SHP77 (cell line): ENCODE measurements around the gene FBP1.

Experiments used
- DNase-seq, 2 experiments: peaks; one replicate each; lab custom pipeline; 2025; lab: John Stamatoyannopoulos, UW

FBP1 gene

DNA sequence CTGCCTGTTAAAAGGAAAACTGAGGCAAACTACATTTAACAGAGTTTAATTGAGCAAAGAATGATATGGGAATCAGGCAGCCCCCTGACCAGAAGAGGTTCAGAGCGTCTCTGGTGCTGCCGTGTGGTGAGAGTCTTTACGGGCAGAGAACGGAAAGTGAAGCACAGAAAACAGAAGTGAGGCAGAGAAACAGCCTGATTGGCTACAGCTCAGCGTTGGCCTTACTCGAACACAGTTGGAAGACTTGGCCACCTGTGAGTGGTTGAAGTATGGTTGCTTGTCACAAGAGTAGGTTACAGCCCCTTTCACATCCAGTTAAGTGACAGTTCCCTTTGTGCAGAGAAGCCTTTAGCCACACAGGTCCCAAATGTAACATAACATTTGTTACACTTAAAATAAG is 16.9 kb upstream of the FBP1 start:
- peak in 1 of 2 experiments; percentile 25 for DNase-seq

DNA sequence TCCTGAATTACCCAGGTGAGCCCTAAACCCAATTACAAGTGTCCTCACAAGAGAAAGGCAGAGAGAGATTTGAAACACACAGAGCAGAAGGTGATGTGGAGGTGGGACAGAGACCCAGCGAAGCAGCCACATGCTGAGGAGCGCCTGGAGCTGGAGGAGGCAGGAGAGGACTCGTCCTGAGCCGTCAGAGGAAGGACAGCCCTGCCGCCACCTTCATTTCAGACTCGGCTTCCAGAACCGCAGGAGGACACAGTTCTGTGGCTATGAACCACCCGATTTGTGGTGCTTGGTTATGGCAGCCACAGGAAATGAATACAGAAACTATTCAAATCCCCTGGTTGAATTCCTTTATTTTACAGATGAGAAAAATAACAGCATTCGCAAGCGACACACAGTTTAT is 16.4 kb upstream of the FBP1 start:
- no peak for DNase-seq

DNA sequence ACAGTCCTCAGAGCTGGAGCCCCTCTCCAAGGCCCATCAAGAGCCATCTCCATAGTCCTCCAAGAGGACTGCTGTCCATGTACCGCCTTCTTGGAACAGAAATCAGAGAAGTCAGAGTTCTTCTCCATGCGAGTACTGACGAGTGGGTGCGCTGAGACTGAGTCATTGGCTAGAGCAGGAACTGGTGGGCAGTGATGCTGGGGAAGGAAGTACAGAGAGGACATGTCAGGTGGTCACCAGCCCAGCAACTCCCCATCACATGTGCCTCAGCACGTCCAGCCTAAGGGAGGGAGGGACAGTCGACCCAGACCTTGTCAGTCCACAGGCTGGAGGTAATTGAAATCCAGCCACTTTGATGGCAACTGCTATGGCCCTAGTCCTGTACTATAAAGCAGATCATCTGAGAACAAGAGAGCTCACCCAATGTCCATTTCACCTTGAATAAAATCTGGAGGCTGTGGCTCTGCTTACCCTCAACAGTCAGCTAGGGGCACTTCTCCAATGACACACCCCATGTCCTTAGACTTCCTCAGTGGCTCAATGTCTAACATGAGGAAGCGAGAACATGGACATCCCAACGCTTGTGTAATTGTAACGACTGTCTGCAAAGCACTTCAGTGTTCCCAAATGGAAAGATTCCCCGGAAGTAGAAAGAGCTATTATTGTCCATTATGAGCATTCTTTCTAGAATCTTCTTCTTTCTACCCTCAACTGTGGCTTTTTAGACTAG is 15.0 kb upstream of the FBP1 start:
- no peak for DNase-seq

DNA sequence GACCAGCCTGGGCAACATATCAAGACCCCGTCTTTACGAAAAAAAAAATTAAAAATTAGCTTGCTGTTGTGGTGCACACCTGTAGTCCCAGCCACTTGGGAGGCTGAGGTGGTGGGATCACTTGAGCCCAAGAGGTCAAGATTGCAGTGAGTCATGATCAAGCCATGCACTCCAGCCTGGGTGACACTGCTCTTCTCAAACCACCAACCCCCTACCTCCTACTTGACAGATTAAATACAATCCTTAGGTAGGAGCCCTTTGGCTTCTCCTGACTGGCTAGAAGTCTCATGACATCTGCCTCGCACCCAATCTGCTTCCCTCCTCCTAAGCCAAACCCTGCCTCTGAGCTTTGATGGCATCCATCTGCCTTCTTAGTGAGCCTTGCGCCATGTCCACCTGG is 11.6 kb upstream of the FBP1 start:
- no peak for DNase-seq

DNA sequence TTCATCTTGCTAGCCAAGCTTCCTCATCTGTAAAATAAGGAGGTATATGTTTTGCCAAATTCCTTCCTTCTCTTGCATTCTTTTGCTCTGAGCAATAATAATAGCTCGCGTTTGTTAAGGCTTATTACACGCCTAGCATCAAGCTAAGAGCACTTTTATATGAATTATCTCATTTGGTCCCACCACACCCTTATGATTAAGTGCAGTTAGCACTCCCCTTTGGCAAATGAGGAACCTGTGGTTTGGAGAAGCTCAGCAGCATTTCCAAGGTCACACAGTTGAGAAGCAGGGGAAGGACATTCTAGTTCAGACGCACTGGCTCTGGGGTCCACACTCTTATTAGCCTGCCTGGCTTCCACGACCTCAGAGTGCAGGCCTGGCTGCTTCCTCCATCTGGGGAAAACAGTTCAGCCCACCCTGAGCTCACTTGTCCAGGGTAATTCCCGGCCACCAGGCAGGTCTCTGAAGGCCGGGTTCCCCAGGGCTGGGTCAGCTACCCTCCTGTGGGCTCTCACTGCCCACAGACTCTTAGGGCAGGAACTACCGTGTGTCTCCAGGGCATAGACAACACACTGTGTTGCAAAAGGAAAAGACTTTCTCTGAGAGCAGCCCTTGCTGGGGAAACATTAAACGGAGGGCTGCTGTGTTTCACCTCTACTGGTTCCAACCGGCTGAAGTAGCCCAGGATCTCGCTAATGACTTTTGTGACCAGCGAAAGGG is 9.9 kb upstream of the FBP1 start:
- no peak for DNase-seq

DNA sequence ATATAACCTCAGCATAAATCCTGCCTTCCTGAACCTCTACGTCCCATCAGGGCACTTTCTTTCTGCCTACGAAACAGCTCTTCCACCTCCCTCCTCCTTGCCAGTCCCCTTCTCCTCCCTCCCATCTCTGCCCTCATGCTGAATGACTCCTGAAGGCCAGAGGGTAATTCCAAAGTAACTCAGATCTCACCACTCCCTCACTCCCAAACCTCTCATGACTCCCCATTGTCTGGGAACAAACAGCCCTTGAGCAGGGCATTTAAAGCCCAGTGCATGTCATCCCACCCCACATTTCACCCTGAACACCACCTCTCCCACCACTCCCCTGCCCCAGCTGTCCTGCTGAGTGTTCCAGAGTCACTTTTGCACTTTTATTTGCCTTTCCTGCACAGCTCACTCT is 8.9 kb upstream of the FBP1 start:
- DNase-seq: no peak

DNA sequence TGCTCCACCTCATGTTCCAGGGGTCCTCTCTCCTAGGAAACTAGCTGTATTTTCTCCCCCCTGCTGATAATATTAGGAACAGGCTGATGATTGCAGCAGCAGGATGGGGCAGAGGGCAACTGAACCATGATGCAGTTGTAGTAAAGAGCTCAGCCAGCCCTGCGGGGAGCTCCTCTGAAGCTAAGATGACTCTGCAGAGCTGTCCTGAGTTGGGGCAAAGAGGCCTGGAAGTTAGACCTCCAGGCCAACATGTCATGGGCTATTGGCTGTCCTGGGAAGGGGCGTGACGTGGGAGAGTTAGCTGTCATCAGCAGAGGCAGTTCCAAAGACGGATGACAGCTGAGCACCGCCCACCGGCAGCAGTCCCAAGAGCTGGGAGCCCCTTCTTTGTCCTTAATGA is 6.6 kb upstream of the FBP1 start:
- no peak for DNase-seq

DNA sequence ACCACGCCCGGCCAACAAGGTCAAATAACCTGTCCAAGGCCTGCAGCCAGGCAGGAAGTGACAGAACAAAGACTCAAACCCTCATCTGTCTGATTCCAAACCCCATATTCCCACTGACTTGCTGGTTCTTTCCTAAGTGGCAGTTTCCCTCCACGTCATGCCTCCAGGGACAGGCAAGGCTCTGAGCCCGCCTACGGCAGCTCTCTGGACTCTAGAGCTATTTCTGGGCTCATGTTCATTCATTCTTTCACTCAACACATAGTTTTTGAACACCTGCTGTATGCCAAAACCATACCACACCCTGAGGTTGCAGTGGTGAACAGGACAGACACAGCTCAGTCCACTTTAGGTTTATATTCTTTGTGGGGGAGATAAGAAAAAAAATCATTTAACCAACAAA is 5.2 kb upstream of the FBP1 start:
- no peak for DNase-seq

DNA sequence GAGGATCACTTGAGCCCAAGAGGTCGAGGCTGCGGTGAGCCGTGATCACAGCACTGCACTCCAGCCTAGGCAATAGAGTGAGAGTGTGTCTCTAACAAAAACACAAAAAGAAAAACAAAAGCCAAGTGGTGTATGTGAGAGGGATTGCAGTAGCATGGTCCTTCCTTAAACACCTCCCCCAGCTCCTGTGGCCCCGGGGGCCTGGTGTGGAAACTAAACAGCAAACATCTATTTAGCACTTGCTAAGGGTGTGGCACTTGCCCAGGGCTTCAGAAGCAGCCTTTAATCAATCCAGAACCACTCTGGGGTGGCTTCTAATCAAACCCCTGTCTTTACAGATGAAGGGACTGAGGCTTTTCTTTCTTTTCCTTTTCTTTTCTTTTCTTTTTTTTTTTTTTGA is 4.4 kb upstream of the FBP1 start:
- DNase-seq: no peak

DNA sequence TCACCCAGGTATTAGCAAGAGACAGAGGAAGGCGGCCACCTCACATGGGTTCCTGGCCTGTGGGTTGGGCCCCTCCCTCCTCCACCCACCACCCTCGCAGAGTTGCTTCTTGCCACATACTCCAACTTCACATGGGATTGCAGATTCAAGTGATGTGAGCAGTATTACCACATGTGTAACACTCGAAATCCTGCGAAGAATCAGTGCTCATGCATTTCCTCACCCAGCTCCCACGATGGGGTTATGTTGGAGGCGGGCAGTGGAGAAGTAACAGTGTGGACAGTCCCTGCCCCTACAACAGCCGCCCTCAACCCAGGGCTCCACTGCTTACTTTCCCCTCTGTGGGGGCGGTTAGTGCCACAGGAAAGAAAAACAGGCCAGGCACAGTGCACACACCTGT is 3.9 kb upstream of the FBP1 start:
- no peak for DNase-seq

DNA sequence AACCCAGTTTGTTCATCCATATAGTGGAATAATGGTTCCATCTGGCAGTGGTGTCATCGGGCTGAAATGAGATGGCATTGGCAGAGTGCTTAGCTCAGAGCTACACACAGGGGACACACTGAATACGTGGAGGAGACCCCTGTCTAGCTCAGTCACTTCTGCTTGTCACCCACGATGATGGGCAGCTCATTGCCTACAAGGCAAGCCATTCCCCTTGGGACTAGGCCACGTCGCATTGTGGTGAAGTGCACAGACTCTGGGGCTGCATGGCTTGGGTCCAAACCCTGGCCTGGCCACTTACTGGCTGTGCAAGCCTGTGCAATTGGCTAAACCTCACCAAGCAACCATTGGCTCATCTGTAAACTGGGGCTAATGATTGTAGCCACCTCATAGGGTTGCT is 3.2 kb upstream of the FBP1 start:
- DNase-seq: no peak

DNA sequence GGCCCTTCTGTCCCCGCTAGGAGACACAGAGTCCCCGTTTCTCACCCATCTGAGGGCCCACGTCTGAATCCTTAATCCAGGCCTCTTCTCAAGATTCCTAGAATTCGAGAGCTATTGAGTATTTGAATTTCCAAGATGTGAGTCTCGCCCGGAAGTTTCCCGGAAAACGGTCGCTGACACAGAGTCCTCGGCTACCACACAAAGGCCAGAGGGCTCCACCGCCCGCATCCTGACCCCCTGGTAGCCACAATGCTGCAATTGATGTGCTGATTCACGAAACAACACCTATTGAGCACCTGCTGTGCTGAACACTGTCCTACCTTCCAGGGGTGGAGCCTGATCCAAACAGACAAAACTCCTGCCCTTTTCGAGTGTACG is 670 bp upstream of the FBP1 start:
- no peak for DNase-seq

DNA sequence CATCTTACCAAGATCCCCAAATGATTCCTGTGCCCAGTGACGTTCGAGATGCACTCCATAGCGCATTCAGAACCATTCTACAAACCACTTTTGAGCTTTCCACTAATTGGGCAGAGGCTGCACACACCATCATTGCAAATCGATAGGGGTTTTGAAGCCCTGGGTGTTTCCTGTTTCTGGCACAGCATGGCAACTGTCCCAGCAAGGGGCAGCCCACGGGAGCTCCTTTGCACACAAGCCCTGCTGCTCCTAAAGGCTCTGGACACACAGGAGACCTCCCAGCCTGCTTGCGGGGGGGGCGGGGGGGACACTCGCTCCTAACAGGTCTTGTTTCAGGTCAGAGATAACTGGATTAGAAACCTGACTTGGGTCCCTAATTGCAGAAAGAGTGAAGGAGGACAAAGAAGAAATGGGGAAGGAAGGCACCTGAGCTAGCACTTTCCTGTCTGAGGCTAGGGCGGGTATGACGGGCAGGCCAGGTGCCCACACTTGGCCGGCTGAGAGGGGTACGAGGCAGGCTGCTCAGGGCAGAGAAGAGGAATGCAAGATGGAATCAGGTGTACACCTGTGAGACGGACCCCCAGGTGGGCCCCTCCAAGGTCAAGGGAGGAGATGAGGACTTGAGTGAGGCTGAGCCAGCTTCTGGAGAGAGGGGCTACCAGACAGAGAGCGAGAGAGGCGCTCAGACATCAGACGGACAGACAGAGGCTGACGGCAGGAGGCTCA is 820 bp downstream of the FBP1 start:
- no peak for DNase-seq

DNA sequence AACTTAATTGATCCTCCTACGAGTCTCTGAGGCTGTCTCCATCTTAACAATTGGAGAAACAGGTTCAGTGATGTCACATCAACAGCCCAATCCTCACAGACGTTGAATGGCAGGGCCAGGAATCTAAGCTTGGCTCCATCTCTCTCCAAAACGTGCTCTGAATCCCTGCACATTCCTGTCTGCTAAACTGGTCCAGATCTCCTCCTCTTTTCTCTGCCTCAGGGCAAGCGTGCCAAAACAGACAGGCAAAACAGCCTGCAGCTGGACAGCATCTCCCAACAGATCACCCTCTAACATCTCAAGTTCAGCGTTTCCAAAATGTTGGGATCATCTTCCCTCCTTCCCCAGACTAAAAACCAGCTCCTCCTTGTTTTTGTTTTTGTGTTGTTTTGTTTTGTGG is 6.6 kb downstream of the FBP1 start:
- no peak for DNase-seq

DNA sequence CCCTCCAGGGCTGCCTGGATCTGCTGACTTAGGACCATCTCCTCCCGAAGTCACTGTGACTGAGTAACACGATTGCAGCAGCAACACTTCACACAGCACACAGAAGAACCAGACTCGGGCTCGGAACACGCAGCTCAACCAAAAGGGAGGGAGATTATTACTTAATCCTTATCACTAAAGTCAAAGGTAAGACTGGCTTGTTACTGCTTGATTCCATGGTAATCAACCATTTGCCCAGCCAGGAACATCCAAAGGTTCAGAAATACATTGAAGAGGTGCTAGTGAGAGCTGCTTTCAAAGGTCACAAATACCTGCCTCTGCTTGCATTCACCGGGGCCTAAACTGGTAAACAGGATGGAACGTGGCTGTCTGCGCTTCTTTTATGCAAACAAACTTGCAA is 7.7 kb downstream of the FBP1 start:
- no peak for DNase-seq

DNA sequence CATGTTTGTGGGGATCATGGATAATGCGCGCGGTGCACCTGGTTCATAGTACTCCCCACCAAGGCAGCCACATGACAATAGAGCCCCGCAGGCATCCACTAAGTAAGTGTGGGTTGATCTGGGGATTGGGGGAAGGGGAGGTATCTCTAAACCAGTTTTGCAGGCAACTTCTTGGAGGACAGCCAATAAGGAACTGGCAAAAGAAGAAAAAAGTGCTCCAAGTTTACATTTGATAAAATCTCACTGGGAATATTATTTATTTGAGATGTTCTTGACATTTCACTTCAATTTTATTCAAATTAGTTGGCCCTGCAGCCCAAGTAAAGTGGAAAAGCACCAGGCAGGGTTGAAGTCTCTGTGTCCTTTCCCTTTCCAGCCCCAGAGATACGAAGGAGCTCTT is 8.5 kb downstream of the FBP1 start:
- DNase-seq: no peak

DNA sequence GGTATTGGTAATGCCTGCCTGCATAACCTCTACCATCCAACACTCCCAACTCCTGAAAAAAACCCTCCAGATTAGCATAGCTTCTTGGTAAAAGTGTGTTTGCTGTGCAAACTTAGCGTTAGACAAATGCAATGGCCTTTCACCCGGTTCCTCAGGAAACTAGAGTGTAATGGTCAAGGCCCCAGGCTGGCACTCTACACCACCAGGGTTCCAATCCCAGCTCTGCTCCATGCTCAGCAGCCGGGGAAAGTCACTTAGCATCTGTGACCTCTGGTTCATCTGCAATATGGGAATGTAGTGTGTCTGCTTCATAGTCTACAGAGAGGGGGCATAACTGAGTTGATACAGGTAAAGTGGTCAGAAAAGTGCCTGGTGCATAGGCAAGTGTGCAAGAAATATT is 9.0 kb downstream of the FBP1 start:
- no peak for DNase-seq

DNA sequence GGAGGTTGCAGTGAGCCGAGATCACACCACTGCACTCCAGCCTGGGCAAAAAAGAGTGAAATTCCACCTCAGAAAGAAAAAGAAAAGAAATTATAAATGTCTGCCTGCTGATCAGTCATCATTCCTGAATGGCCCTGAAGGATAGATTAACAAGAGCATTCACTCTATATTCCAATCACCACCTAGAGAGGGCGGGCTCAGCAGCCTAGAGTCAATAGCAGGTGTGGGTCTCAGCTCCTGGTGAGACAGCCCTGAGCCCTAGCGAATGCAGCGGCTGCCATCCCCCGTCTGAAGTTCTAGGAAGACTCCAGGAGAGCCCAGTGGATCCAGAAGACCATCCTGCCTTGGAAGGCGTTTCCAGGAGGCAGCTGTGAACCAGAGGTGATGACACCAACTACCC is 12.0 kb downstream of the FBP1 start:
- peak in 1 of 2 experiments; percentile 3 for DNase-seq

DNA sequence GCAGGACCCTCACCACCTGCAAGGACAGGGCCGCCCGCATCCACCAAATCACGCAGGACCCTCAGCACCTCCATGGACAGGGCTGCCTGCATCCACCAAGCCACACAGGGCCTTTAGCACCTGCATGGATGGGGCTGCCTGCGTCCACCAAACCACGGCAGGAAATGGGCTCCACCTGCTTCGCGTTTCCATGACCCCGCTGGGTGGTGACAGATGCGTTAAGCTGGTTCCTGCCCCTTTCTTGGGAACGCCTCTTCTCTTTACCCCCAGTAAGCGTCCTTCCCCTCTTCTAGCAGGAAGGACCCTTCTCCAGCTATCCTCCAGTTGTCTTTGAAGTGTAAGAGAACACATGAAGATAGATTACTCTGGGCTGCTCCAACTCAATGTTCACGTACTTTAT is 13.5 kb downstream of the FBP1 start:
- DNase-seq: no peak

DNA sequence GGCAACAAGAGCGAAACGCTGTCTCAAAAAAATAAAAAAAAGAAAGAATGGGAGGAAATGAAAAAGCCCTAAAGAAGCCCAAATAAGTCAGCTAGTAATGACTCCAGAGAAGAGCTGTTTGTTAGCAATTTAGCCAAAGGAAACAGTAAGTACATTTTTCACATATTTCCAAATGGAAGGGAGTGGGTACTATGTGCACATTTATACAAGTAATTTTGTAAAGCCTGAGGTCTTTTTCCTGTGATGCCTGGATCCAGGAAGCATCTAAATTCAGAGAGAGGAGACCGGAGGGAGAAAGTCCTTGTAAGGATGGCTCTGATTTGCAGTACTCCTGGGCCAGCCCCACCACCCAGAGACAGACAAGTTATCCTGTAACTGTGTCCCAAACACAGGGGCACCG is 14.7 kb downstream of the FBP1 start:
- no peak for DNase-seq

DNA sequence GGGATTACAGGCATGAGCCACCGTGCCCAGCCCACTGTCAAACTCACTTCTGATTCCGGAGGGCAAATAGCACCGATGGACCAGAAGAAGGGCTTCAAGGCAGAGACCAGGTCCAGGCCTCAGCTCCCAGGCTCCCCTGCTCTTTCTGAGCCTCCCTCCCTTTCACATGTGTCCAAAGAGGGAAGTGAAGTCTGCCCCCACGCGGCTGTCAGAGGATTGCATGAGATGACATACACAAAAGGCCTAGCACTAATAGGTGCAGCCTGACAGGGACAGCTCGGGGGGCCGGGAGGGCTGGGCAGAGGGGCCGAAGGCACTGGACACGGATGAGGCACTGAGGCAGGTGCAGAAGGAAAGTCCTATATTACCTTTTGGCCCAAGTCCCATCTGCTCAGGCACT is 16.1 kb downstream of the FBP1 start:
- peak; percentile 25 to 71 for DNase-seq

DNA sequence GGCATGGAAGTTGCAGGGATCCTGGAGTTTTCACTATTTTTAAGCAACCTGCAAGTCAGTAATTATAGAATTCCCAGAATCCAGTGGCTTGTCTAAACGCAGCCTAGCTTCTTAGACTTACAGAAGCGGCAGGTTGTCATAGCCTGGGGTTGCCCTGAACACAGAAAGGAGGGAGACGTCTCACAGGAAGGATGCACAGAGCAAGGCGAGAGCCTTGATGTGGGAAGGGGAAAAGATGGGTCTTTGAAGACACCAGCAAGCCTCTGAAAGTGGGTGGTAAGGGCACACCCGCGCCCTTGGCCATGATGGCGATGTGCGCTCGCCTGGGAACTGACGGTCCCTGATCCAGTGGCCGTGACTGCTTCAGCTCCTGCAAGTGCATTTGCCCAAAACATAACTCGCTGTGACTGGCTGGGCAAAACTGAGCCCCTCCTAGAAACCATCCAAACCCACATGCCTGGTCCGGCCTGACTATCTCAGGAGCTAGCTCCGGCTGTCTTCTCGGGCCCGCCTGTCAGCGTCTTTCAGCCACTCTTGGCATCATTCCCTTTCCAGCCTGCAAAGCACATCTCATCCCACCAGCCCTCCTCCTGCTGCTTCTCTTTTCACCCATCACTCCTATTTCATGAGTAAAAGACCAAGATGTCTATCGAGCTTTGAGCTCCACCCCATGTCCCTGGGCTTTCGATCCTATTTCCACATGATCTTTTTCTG is 17.1 kb downstream of the FBP1 start:
- DNase-seq: no peak

DNA sequence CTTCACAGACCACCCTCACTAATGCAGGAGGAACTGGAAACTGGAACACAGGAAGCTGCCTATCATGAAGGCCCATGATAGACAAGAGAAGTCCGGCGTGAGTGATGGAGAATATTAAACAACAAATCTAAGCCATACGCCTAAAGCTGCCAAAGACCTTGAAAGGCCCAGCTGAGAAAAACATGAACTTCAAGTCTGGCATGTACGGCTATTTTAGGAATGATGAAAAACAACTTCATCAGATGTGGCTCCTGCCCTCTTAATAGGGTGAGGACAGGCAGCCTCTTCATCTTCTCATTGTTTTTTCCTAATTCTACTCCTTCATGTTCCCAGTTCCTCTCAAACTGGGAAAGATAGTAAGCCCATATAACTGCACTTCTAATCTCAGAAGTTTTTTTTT is 20.3 kb downstream of the FBP1 start:
- no peak for DNase-seq
